Natural killer cell (primary cell): ENCODE results near the gene PSMD14. TPM values are rescaled to one million over a fixed set of nuclear protein-coding genes. Genes with fewer than 3 reads are reported as not detected.
A peak's percentile ranks its signal among the peaks of the same experiment; 100 is the strongest.

ENCODE experiments used
- ATAC-seq, 3 donors: fragments of 150-1000 bp in 2 of 3; fragments of 200-7000 bp in 1 of 3; cut with Tn5 transposase; 1 replicate in 1 of 3; 2 replicates in 2 of 3; pipeline ENCODE4 v1.10.0; 2021; ENCODE audit warnings: mild to moderate bottlenecking in 2 of 3, moderate library complexity in 2 of 3
- DNase-seq, 2 donors: peaks; one replicate each; pipeline versions ENCODE4 v3.0.0 to v3.0.0-alpha.2; 2013 to 2021; ENCODE audit warnings: mixed read lengths in 1 of 2
- H3K27ac ChIP-seq: one replicate; pipeline ENCODE4 v1.5.1; 2013; ENCODE audit warnings: mild to moderate bottlenecking, low read length
- H3K27me3 ChIP-seq: one replicate; pipeline ENCODE4 v1.6.1; 2013; ENCODE audit warnings: low read length; ENCODE audit not compliant: control insufficient read depth, insufficient read depth
- H3K36me3 ChIP-seq: one replicate; pipeline ENCODE4 v1.6.1; 2013; ENCODE audit warnings: low read length; ENCODE audit not compliant: control insufficient read depth, insufficient read depth
- H3K4me1 ChIP-seq: one replicate; pipeline ENCODE4 v1.6.1; 2013; ENCODE audit warnings: low read length; ENCODE audit not compliant: control insufficient read depth, insufficient read depth
- H3K4me3 ChIP-seq: one replicate; pipeline ENCODE4 v1.5.1; 2013; ENCODE audit warnings: low read length
- H3K9me3 ChIP-seq: one replicate; pipeline ENCODE4 v1.6.1; 2013; ENCODE audit warnings: low read length; ENCODE audit not compliant: control insufficient read depth, insufficient read depth
- H3K27ac Mint-ChIP-seq, 2 donors: one replicate each; pipeline ENCODE4 v1.8.0; 2022; ENCODE audit warnings: mild to moderate bottlenecking in 2 of 2, mixed read lengths in 2 of 2, moderate library complexity in 1 of 2
- H3K27me3 Mint-ChIP-seq, 2 donors: one replicate each; pipeline ENCODE4 v1.8.0; 2022; ENCODE audit warnings: low read depth in 2 of 2, mixed read lengths in 2 of 2
- H3K36me3 Mint-ChIP-seq: one replicate; pipeline ENCODE4 v1.8.0; 2022; ENCODE audit warnings: mixed read lengths
- H3K4me1 Mint-ChIP-seq, 2 donors: one replicate each; pipeline ENCODE4 v1.8.0; 2022; ENCODE audit warnings: mixed read lengths in 2 of 2
- H3K4me3 Mint-ChIP-seq: one replicate; pipeline ENCODE4 v1.8.0; 2022; ENCODE audit warnings: mild to moderate bottlenecking, moderate library complexity, mixed read lengths
- H3K9me3 Mint-ChIP-seq, 2 donors: one replicate each; pipeline ENCODE4 v1.8.0; 2022; ENCODE audit warnings: mixed read lengths in 2 of 2
- WGBS: methylation state at CpG from one replicate; pipeline ENCODE4 v1.1.7; 2013; ENCODE audit warnings: missing lambda C conversion rate; ENCODE audit not compliant: insufficient coverage; 5-methylcytosine and 5-hydroxymethylcytosine counted together
- intact Hi-C: fragments of 100-400 bp; cut with micrococcal nuclease; formaldehyde crosslinking; loops from one replicate; pipeline ENCODE4 v1.14.2; 2022
- total RNA-seq, 4 donors: library from RNA; stranded (reverse); fragments of 120-200 nt in 1 of 4; gene quantifications; one replicate each; pipeline versions ENCODE4 v1.2.3 to v1.2.4, GENCODE V29; 2013 to 2022
- TF ChIP-seq, protein P1 (sequence below): fragments of 200-600 bp; IDR thresholded peaks from one replicate; pipeline ENCODE4 v1.8.0; 2022; ENCODE audit warnings: antibody characterized with exemption

Gene PSMD14
- total RNA-seq, 3 donors from 2014 or later (not counting 1 experiment from before 2014, with no cell fraction given): 34.2 to 40.9 (median 36.2) TPM

DNA sequence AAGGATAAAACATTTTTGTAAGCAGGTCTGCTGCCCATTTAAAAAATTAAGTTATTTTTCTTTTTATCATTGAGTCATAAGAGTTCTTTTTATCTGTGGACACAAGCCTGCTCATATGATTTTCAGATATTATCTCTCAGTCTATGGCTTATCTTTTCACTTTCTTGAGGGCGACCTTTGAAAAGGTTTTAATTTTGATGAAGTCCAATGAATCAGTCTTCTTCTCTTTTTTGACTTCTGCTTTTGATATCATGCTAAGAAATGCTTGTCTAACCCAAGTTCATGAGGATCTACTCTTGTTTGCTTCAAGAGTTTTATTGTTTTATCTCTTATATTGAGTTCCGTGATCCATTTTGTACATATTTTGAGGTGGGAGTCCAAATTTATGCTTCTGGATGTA lies 36.5 kb downstream of the PSMD14 start:
- Histone ChIP-seq H3K4me1 (no peaks in the 10 kb centered on the region), H3K4me3 (no peak overlapping the region)
- no peaks in the 10 kb centered on the region for H3K36me3 Mint-ChIP-seq

DNA sequence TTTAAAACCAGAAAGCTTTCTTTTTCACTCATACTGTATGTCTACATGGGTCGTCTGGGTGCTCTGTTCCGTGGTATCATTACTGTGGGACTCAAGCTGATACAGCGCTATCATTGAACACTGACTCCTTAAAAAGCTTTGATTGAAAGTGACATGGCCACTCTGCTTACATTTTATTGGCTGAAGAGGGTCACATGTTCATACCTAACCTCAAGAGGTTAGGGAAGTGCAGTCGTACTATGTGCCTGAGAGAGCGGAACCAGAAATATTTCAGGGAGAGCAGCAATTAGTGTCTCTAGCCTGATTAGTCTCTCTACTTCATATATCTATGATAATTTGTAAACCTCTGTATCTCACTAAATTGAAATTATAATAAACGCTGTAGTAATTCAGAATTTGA lies 43.5 kb downstream of the PSMD14 start:
- no peak overlapping the region for H3K4me3 Mint-ChIP-seq
- intact Hi-C loops: no loop called here
- WGBS: 79% methylated on average over 5 of the region's 6 CpGs
- no peaks in the 10 kb centered on the region for H3K9me3 Mint-ChIP-seq
- H3K27me3 Mint-ChIP-seq: no peaks in the 10 kb centered on the region
- peaks cover 54 to 56% of the 10 kb centered on the region in 2 donors for H3K4me1 Mint-ChIP-seq
- no peaks in the 10 kb centered on the region for H3K36me3 Mint-ChIP-seq
- DNase-seq: no peak
- H3K36me3 ChIP-seq: no peaks in the 10 kb centered on the region
- H3K27ac Mint-ChIP-seq: peak overlapping the region; percentile 3 to 48
- H3K9me3 ChIP-seq: no peaks in the 10 kb centered on the region
- no peaks in the 10 kb centered on the region for H3K4me1 ChIP-seq
- ATAC-seq: no peak
- TF ChIP-seq, protein P1, sequence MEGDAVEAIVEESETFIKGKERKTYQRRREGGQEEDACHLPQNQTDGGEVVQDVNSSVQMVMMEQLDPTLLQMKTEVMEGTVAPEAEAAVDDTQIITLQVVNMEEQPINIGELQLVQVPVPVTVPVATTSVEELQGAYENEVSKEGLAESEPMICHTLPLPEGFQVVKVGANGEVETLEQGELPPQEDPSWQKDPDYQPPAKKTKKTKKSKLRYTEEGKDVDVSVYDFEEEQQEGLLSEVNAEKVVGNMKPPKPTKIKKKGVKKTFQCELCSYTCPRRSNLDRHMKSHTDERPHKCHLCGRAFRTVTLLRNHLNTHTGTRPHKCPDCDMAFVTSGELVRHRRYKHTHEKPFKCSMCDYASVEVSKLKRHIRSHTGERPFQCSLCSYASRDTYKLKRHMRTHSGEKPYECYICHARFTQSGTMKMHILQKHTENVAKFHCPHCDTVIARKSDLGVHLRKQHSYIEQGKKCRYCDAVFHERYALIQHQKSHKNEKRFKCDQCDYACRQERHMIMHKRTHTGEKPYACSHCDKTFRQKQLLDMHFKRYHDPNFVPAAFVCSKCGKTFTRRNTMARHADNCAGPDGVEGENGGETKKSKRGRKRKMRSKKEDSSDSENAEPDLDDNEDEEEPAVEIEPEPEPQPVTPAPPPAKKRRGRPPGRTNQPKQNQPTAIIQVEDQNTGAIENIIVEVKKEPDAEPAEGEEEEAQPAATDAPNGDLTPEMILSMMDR: no peak
- no peak overlapping the region for H3K27ac ChIP-seq
- H3K4me3 ChIP-seq: no peak overlapping the region
- no peaks in the 10 kb centered on the region for H3K27me3 ChIP-seq

More for the DNA sequence above, 36.5 kb downstream of the PSMD14 start:
- WGBS: 84% methylated on average over 2 of the region's 2 CpGs
- TF ChIP-seq, protein P1: no peak
- Mint-ChIP-seq H3K27me3 (no peaks in the 10 kb centered on the region), H3K4me3 (no peak overlapping the region), H3K9me3 (no peaks in the 10 kb centered on the region), H3K4me1 (peaks cover 24 to 34% of the 10 kb centered on the region in 2 donors), H3K27ac (no peak overlapping the region)
- Histone ChIP-seq H3K27ac (no peak overlapping the region), H3K9me3 (no peaks in the 10 kb centered on the region), H3K27me3 (no peaks in the 10 kb centered on the region), H3K36me3 (no peaks in the 10 kb centered on the region)
- DNase-seq (no peak), ATAC-seq (no peak)
- intact Hi-C loops: no loop called here

DNA sequence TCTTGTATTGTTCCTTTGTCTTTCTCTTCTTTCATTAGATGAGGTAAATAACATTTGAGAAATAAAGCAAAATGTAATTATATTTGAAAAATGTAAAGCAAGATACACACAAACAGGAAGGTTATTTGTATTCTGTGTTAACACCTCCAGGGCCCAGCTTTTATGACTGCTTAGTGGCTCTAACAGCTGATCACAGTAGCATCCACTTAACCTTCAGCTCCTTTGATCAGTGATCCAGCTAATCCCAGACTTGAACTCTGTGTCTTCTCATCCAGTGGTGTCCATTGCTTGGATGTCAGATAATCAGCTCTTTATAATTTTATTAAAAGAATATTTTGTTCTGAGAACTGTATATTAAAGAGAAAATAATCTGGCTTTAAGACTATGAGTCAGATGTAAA lies 44.5 kb downstream of the PSMD14 start:
- H3K36me3 ChIP-seq: no peaks in the 10 kb centered on the region
- no peak for ATAC-seq
- TF ChIP-seq, protein P1: no peak
- H3K27ac ChIP-seq: no peak overlapping the region
- Mint-ChIP-seq H3K36me3 (no peaks in the 10 kb centered on the region), H3K4me1 (peaks cover 50 to 63% of the 10 kb centered on the region in 2 donors), H3K4me3 (no peak overlapping the region), H3K27ac (peak overlapping the region; percentile 8 to 48), H3K27me3 (no peaks in the 10 kb centered on the region), H3K9me3 (no peaks in the 10 kb centered on the region)
- intact Hi-C loops: no loop called here
- no peak overlapping the region for H3K4me3 ChIP-seq
- H3K27me3 ChIP-seq: no peaks in the 10 kb centered on the region
- DNase-seq: no peak
- H3K9me3 ChIP-seq: no peaks in the 10 kb centered on the region
- no peaks in the 10 kb centered on the region for H3K4me1 ChIP-seq

DNA sequence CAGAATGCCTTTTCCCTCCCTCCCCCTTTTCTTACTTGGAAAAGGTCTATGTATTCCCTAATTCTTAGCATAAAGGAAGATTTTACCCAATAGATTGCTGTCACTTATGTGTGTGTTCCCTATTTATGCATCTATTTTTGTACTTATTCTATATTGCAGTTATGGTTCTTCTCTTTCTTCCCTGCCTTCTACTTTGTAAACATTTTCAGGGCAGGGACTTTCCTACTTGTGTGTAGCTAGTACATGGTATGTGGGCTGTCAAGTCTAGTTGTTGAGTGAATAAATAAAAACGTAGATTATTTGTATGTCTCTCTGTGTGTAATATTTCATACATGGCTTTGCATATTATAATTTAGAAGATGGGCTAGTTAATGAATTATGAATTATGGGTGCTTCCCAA lies 45.3 kb downstream of the PSMD14 start:
- no peaks in the 10 kb centered on the region for H3K9me3 Mint-ChIP-seq
- H3K4me3 Mint-ChIP-seq: no peak overlapping the region
- intact Hi-C loops: no loop called here
- H3K27ac ChIP-seq: no peak overlapping the region
- H3K36me3 Mint-ChIP-seq: no peaks in the 10 kb centered on the region
- H3K9me3 ChIP-seq: no peaks in the 10 kb centered on the region
- no peaks in the 10 kb centered on the region for H3K36me3 ChIP-seq
- DNase-seq (no peak), ATAC-seq (no peak)
- TF ChIP-seq, protein P1: no peak
- no peak overlapping the region for H3K27ac Mint-ChIP-seq
- no peaks in the 10 kb centered on the region for H3K4me1 ChIP-seq
- peaks cover 53 to 69% of the 10 kb centered on the region in 2 donors for H3K4me1 Mint-ChIP-seq
- WGBS: 75% methylated on average over 1 of the region's 1 CpG
- no peaks in the 10 kb centered on the region for H3K27me3 Mint-ChIP-seq
- no peaks in the 10 kb centered on the region for H3K27me3 ChIP-seq
- H3K4me3 ChIP-seq: no peak overlapping the region
